NCI-H345 (cell line): ENCODE data around the gene DNAJC7.
"Not testable (repeated sequence)": the region's sequence is repeated elsewhere in the genome, so short reads cannot be mapped to it uniquely, and the experiment has no call there.

Experiments
- DNase-seq: peaks from one replicate; lab custom pipeline; 2025; lab: John Stamatoyannopoulos, UW

DNAJC7 gene

GRCh38 chr17:41957031-41957868, 60.0 kb downstream of the DNAJC7 start:
- DNase-seq = no peak

- DNase-seq = no peak
Measured at GRCh38 chr17:41956522-41956921, 60.7 kb downstream of the DNAJC7 start.

- no peak for DNase-seq
Measured at GRCh38 chr17:41948762-41949460, 68.3 kb downstream of the DNAJC7 start.

GRCh38 chr17:41944943-41945342, 72.3 kb downstream of the DNAJC7 start:
- DNase-seq = no peak

GRCh38 chr17:41943492-41943891, 73.7 kb downstream of the DNAJC7 start:
- no peak for DNase-seq

- no peak for DNase-seq
Measured at GRCh38 chr17:41942626-41943373, 74.4 kb downstream of the DNAJC7 start.

- DNase-seq = no peak
Measured at GRCh38 chr17:41941168-41941567, 76.1 kb downstream of the DNAJC7 start.

GRCh38 chr17:41939693-41940090, 77.5 kb downstream of the DNAJC7 start:
- no peak for DNase-seq

- DNase-seq = no peak
Measured at GRCh38 chr17:41939044-41939692, 78.1 kb downstream of the DNAJC7 start.

- no peak for DNase-seq
Measured at GRCh38 chr17:41937970-41938954, 79.0 kb downstream of the DNAJC7 start.

GRCh38 chr17:41935641-41936040, 81.6 kb downstream of the DNAJC7 start:
- no peak for DNase-seq

GRCh38 chr17:41932816-41933389, 84.3 kb downstream of the DNAJC7 start:
- DNase-seq = no peak

GRCh38 chr17:41931715-41932114, 85.5 kb downstream of the DNAJC7 start:
- DNase-seq = not testable (repeated sequence)

- DNase-seq = not testable (repeated sequence)
Measured at GRCh38 chr17:41930833-41931156, 86.4 kb downstream of the DNAJC7 start.

- peak; percentile 96 for DNase-seq
Measured at GRCh38 chr17:41930009-41930832, 87.0 kb downstream of the DNAJC7 start, which contains the start of gene ODAD4. Gene ODAD4, plus strand, starts transcription at chr17:41930617. Its CDS starts 107 bp downstream, at chr17:41930724.

GRCh38 chr17:41928693-41929251, 88.5 kb downstream of the DNAJC7 start:
- no peak for DNase-seq
